Measurements from ENCODE around the gene MIPOL1.

DNA sequence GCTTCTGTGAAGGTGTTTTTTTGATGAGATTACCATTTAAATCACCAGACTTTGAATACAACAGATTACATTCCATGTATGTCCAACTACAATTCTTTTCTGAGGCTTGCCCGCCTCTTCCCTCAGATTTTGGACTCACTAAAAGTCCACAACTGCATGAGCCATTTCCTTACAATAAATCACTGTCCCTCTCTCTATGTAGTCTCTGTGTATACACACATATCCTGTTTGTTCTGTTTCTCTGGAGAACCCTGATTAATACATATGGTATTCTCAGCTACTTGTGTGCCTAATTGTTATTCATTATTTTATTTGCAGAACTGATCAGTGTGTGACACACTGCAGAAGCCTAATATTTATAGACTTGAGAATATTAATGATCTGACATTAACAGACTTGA is 2.4 kb upstream of the MIPOL1 start:
- TF ChIP-seq TAF1 (IDR thresholded peaks at IDR 0.05; ENCODE audit: borderline replicate concordance, low read depth, low read length), result no peak
- no peak for TF ChIP-seq POLR2A (IDR thresholded peaks at IDR 0.05; ENCODE audit: low read depth, low read length)
